Neural progenitor cell (in vitro differentiated cells): Measurements from ENCODE around the gene SVBP. TPM values are rescaled to one million over a fixed set of nuclear protein-coding genes. Genes with fewer than 3 reads are reported as not detected.

Source experiments
- DNase-seq: peaks from one replicate; pipeline ENCODE4 v3.0.0-alpha.2; 2016; ENCODE audit warnings: low spot score
- H2AFZ ChIP-seq: fragments of 200-600 bp; sonication (generic); replicated peaks from 2 replicates; pipeline ENCODE4 v1.6.1; 2016; ENCODE audit warnings: antibody characterized with exemption
- H3F3A ChIP-seq: fragments of 200-600 bp; sonication (generic); 2 replicates; pipeline ENCODE4 v1.6.1; 2016; ENCODE audit warnings: antibody characterized with exemption, low read depth
- H3K27ac ChIP-seq: fragments of 200-600 bp; sonication (generic); 2 replicates; pipeline ENCODE4 v1.5.1; 2016; ENCODE audit warnings: mild to moderate bottlenecking
- H3K27me3 ChIP-seq: fragments of 200-600 bp; sonication (generic); 2 replicates; pipeline ENCODE4 v1.6.1; 2016; ENCODE audit warnings: mild to moderate bottlenecking, moderate library complexity
- H3K36me3 ChIP-seq: fragments of 200-600 bp; sonication (generic); 2 replicates; pipeline ENCODE4 v1.5.1; 2016
- H3K4me1 ChIP-seq: fragments of 200-600 bp; sonication (generic); 2 replicates; pipeline ENCODE4 v1.6.1; 2016; ENCODE audit warnings: mixed run types
- H3K4me2 ChIP-seq: fragments of 200-600 bp; sonication (generic); 2 replicates; pipeline ENCODE4 v1.6.1; 2016
- H3K4me3 ChIP-seq: fragments of 200-600 bp; sonication (generic); 2 replicates; pipeline ENCODE4 v1.5.1; 2016
- H3K79me2 ChIP-seq: fragments of 200-600 bp; sonication (generic); 2 replicates; pipeline ENCODE4 v1.6.1; 2016; ENCODE audit warnings: low read depth
- H3K9ac ChIP-seq: fragments of 200-600 bp; sonication (generic); 2 replicates; pipeline ENCODE4 v1.6.1; 2016
- H3K9me3 ChIP-seq: fragments of 200-600 bp; sonication (generic); 2 replicates; pipeline ENCODE4 v1.5.1; 2016; ENCODE audit warnings: low read depth
- H4K20me1 ChIP-seq: fragments of 200-600 bp; sonication (generic); 2 replicates; pipeline ENCODE4 v1.6.1; 2016; ENCODE audit warnings: low read depth
- H3K27ac Mint-ChIP-seq: 3 replicates; pipeline ENCODE4 v1.8.0; 2021; ENCODE audit warnings: mixed read lengths
- H3K27me3 Mint-ChIP-seq: 2 replicates; pipeline ENCODE4 v1.8.0; 2022; ENCODE audit warnings: low read depth, mild to moderate bottlenecking, inconsistent platforms, moderate library complexity, mixed read lengths; ENCODE audit not compliant: insufficient read depth
- H3K36me3 Mint-ChIP-seq: 3 replicates; pipeline ENCODE4 v1.8.0; 2021; ENCODE audit warnings: mixed read lengths
- H3K4me1 Mint-ChIP-seq: 3 replicates; pipeline ENCODE4 v1.8.0; 2021; ENCODE audit warnings: mixed read lengths
- H3K4me3 Mint-ChIP-seq: 3 replicates; pipeline ENCODE4 v1.8.0; 2021; ENCODE audit warnings: mild to moderate bottlenecking, moderate library complexity, mixed read lengths
- H3K9me3 Mint-ChIP-seq: 3 replicates; pipeline ENCODE4 v1.8.0; 2020; ENCODE audit warnings: mixed read lengths
- CTCF ChIP-seq: fragments of 200-600 bp; sonication (generic); IDR thresholded peaks from 2 replicates; pipeline ENCODE4 v1.5.1; 2017; ENCODE audit warnings: antibody characterized with exemption, mild to moderate bottlenecking
- EZH2 ChIP-seq: fragments of 200-600 bp; sonication (generic); IDR thresholded peaks from 2 replicates; pipeline ENCODE4 v1.6.1; 2017; ENCODE audit warnings: antibody characterized with exemption, mild to moderate bottlenecking, moderate library complexity
- EZH2phosphoT487 ChIP-seq: fragments of 200-600 bp; sonication (generic); IDR thresholded peaks from 2 replicates; pipeline ENCODE4 v1.6.1; 2017; ENCODE audit warnings: antibody characterized with exemption
- total RNA-seq: library from RNA; depleted of rRNA; stranded (reverse); fragments of >200 nt; gene quantifications from 2 replicates; pipeline ENCODE4 v1.2.3, GENCODE V29; 2015; ENCODE audit warnings: low replicate concordance

Gene SVBP
- total RNA-seq, 1 donor from 2014 or later = 103 TPM

- Mint-ChIP-seq H3K27me3 (peaks cover 2% of the 10 kb centered on the region), H3K4me3 (no peak overlapping the region), H3K36me3 (peaks cover 8% of the 10 kb centered on the region), H3K4me1 (peaks cover 15% of the 10 kb centered on the region), H3K9me3 (no peaks in the 10 kb centered on the region), H3K27ac (peak overlapping the region; percentile 83)
- no peaks in the 10 kb centered on the region for H3K36me3 ChIP-seq
- H3K27ac ChIP-seq = no peak overlapping the region
- H3K27me3 ChIP-seq = no peaks in the 10 kb centered on the region
- peak overlapping the region; percentile 94 for H3K4me2 ChIP-seq
- TF ChIP-seq CTCF (no peak), EZH2 (no peak), EZH2phosphoT487 (no peak)
- H3K9ac ChIP-seq = peak overlapping the region; percentile 57
- H2AFZ ChIP-seq = peak overlapping the region; percentile 75
- no peak for DNase-seq
- H3F3A ChIP-seq = peaks cover 7% of the 10 kb centered on the region
- peaks cover 11% of the 10 kb centered on the region for H3K4me1 ChIP-seq
- no peaks in the 10 kb centered on the region for H3K9me3 ChIP-seq
- peak overlapping the region; percentile 91 for H3K4me3 ChIP-seq
- peaks cover 24% of the 10 kb centered on the region for H4K20me1 ChIP-seq
- peaks cover 89% of the 10 kb centered on the region for H3K79me2 ChIP-seq
These were observed 49.6 kb downstream of the SVBP start for GRCh38 chr1:42767510-42768000.

DNA sequence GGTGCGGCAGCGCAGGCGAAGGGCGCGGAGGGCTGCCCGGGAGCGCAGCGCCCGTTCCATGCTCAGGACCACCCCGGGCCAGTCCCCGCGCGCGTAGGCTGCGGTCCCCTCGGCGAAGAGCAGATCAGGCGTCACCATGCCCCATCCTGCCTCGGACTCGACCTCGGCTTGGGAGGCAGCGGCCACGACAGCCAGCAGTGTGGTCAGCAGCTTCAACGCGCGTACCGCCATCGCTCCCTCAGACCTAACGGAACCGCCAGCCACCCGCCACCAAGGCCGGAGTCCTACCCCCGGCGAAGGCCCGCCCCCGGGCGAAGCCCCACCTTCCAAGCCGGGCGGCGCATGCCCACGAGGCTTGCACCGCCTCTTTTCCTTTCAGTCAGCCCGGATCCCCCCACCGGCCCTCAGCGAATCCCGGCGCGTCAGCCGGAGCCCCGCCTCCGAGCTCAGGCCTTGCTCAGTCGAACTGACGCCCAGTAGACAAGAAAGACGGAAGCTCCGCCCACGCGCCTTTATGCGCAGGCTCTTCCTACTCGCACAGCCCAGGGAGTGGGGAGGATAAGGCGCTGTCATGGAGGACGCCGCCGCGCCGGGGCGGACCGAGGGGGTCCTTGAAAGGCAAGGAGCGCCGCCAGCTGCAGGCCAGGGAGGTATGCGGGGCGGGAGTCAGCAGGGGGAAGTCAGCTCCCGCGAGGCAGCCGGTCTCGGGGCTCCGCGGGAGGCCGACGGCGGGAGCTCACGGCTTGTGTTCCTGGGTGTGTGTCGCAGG, 50.3 kb downstream of the SVBP start, which contains the start of the genes C1orf50 and P3H1:
TSS of gene C1orf50 (plus strand) at position 509 of the 769 bp plus-strand sequence. CDS start at position 572, 63 bp downstream.
TSS of gene P3H1 (minus strand) at position 288 of the 769 bp plus-strand sequence. CDS start at position 231, 57 bp downstream.
- peak; percentile 100 for DNase-seq
- Mint-ChIP-seq H3K4me3 (no peak within 1 kb of the TSS), H3K4me1 (peaks cover 12% of the 10 kb centered on the region), H3K27me3 (peaks cover 3% of the 10 kb centered on the region), H3K36me3 (peaks cover 8% of the 10 kb centered on the region), H3K9me3 (no peaks in the 10 kb centered on the region), H3K27ac (peak within 1 kb of the TSS; percentile 83)
- Histone ChIP-seq H3K79me2 (peaks cover 83% of the 10 kb centered on the region), H3K9me3 (no peaks in the 10 kb centered on the region), H3K36me3 (no peaks in the 10 kb centered on the region), H3K27me3 (no peaks in the 10 kb centered on the region), H2AFZ (peak within 1 kb of the TSS; percentile 75), H3K4me3 (peak within 1 kb of the TSS; percentile 91), H3F3A (peaks cover 7% of the 10 kb centered on the region), H3K4me1 (peaks cover 11% of the 10 kb centered on the region), H4K20me1 (peaks cover 20% of the 10 kb centered on the region), H3K4me2 (peak within 1 kb of the TSS; percentile 94), H3K9ac (peak within 1 kb of the TSS; percentile 69), H3K27ac (no peak within 1 kb of the TSS)
- TF ChIP-seq EZH2 = no peak
- TF ChIP-seq EZH2phosphoT487 = no peak
- no peak for TF ChIP-seq CTCF

DNA sequence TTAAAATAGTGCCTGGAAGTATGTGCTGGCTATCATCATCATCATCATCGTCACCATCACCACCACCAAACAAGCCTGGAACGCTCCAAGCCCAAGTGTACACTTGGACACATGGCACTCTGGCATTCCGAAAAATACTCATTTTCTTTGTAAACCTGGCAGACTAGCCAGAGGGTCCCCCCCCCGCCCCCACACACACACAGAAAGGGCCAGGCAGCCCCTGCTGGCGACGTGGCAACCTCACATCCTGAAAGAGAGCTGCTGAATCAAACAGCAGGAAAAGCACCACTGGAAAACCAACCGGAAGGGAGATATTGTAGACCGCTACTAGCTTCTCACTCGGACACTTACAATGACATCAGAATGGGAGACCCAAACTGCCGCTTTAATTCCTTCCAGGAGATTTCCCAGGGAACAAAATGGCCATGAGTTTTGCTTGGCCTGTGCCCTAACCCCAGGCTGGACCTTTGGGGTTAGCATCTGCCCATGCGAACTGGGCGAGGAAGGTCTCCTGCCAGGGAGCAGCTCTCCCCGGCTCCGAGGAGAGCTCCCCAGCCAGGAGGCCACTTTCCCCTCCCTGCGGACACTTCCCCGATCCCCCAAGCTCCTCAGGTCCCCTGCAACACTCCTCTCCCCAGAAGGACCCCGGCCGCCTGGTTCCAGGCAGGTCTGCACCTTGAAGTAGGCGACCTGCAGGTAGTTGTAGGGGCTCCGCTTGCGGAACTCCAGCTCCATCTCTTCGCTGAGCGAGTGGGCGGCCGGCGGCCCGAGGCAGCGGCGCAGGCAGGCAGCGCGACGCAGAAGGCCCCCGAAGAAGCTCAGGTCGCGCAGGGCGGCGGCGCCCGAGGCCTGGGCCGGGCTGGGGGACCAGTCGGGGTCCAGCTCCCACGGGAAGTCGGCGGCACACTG, 51.1 kb downstream of the SVBP start:
- peaks cover 7% of the 10 kb centered on the region for H3F3A ChIP-seq
- H3K27me3 ChIP-seq = no peaks in the 10 kb centered on the region
- H3K27ac ChIP-seq = no peak overlapping the region
- H3K4me1 ChIP-seq = peaks cover 11% of the 10 kb centered on the region
- peak overlapping the region; percentile 84 for H3K4me2 ChIP-seq
- H3K4me3 ChIP-seq = peak overlapping the region; percentile 91
- DNase-seq = peak; percentile 82
- peaks cover 12% of the 10 kb centered on the region for H3K4me1 Mint-ChIP-seq
- peak overlapping the region; percentile 69 for H3K9ac ChIP-seq
- no peaks in the 10 kb centered on the region for H3K9me3 ChIP-seq
- H3K4me3 Mint-ChIP-seq = no peak overlapping the region
- peaks cover 15% of the 10 kb centered on the region for H4K20me1 ChIP-seq
- no peaks in the 10 kb centered on the region for H3K36me3 ChIP-seq
- no peaks in the 10 kb centered on the region for H3K9me3 Mint-ChIP-seq
- H3K79me2 ChIP-seq = peaks cover 74% of the 10 kb centered on the region
- peak overlapping the region; percentile 59 for H2AFZ ChIP-seq
- no peak overlapping the region for H3K27ac Mint-ChIP-seq
- H3K27me3 Mint-ChIP-seq = peaks cover 3% of the 10 kb centered on the region
- peaks cover 10% of the 10 kb centered on the region for H3K36me3 Mint-ChIP-seq
- TF ChIP-seq EZH2 (no peak), CTCF (peak; percentile 62)
